ENCODE data around the gene LZTFL1.

GRCh38 chr3:45816544-45816943 is 25.4 kb downstream of the LZTFL1 start:
- TF ChIP-seq CTCF (IDR thresholded peaks at IDR 0.05; ENCODE audit: low read depth, low read length, poor library complexity, severe bottlenecking) = no peak
- no peak for TF ChIP-seq EZH2phosphoT487 (IDR thresholded peaks at IDR 0.05; ENCODE audit: borderline replicate concordance, low read length)

All from DOHH2 (cell line).